HG03571 (cell line): ENCODE measurements around the gene STRN4.
"Not testable (repeated sequence)": the region's sequence is repeated elsewhere in the genome, so short reads cannot be mapped to it uniquely, and the experiment has no call there.

Experiments used
- ATAC-seq: cut with Tn5 transposase; IDR thresholded peaks from one replicate; pipeline ENCODE4 v1.9.1; 2021; ENCODE audit not compliant: unreplicated experiment

STRN4 gene

DNA sequence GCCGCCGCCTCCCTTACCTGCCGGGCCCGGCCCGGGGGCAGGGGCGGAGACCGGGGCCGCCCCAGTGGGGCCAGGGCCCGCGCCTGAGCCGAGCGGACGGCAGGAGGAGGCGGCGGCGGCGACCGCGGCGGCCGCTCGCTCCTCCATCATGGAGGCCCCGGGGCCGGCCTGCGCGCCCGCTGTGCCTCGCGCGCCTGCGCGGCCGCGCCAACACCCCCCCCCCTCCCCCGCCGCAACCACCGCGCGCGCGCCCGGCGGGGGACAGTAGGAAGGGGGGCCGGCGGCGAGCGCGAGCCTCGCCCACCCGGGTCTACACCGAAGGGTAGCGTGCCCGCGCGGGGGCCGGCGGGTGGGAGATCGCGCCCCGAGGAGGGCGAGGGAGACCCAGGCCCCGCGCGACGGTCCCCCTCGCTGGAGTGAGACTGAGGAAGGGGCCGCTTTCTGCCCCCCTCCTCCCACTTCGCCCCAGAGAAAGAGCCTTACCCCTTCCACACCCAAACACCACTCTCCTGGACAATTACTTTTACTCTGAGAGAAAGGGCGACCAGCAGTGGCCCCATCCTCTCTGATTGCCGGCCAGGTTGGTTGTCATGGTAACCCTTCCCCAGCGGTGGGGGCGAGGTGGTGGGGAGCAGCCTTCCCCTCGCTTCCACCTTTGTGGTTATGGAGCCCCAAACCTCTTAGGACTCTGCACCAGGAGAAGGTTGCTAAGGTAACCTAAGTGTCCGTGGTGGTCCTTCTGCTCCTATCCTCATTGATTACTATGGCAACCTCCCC lies at the start of gene STRN4:
STRN4 (minus strand) TSS at position 170 of the 777 bp plus-strand sequence; CDS start at position 150, 20 bp downstream.
- ATAC-seq: no peak

DNA sequence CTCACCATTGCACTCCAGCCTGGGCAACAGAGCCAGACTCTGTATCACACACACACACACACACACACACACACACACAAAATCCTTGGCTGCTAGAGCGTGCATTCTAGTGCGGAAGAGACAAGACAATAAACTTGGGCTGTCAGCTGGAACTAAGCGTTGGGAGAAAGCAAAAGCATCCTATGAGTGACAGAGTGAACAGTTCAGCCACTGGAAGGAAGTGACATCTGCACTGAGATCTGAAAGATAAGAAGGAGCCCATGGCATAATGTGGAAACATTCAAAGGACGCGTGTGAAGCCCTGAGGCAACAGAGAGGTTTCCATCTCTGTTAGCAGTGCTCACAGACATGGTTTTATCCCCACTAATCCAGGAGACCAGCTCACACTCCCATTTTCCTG lies 45.7 kb upstream of the STRN4 start:
- ATAC-seq: no peak

- ATAC-seq: no peak
These were observed 43.1 kb upstream of the STRN4 start for GRCh38 chr19:46789371-46789770.

DNA sequence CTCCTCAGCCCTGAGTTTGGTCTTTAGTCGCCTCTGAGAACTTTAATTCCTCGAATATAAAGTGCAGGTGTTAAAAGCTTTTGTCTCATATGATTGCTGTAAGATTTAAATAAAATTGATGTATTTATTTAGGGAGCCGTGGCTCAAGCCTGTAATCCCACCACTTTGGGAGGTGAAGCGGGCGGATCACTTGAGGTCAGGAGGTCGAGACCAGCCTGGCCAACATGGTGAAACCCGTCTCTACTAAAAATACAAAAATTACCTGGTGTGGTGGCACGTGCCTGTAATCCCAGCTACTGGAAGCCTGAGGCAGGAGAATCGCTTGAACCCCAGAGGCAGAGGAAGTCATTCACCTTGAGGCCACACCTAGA lies 42.7 kb upstream of the STRN4 start:
- no peak for ATAC-seq

- peak; percentile 61 for ATAC-seq
These were observed 42.2 kb upstream of the STRN4 start, which contains the start of gene SLC1A5 for GRCh38 chr19:46788262-46788967. TSS of gene SLC1A5 (minus strand) at chr19:46788594. CDS start at chr19:46787965, 629 bp downstream.

DNA sequence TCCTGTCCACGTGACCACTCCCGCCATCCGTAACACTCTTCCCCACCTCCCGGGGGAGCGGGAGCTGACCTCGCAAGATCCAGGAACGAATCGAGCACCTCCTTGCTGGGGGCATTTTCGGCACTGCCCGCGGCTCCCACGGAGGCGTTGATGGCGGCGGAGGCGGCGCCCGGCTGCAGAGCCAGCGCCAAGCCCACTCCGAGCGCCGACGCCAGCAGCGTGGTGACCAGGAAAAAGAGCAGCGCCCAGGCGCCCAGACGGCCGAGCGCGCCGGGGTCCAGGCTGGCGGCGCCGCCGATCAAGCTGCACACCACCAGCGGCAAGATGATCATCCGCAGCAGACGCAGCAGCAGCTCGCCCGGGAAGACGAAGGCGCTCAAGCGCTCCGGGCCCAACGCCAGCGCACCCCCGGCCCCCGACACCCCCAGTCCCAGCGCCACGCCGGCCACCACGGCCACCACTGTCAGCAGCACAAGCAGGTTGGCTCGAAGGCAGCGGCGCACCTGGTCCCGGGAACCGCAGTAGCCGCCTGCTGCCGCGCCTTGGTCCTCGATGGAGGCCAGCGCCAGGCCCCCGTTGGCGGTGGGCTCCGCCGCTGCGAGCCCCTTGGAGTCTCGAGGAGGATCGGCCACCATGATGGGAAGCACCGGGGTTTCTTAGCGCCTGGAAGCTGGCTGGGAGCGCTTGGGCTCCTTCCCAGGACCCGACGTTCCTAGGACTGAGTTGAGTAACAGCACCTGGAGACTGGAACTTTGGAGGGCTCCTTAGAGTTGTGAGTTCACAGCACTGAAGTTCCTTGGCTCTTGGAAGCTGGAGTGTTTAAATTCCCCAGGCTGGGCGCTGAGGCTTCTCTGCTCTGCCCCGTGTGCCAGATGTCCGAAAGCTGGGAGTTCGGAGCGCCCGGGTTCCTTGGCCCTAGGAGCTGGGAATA lies 41.3 kb upstream of the STRN4 start:
- no peak for ATAC-seq

GRCh38 chr19:46787040-46787330 lies 40.7 kb upstream of the STRN4 start:
- ATAC-seq: no peak

- peak; percentile 20 for ATAC-seq
These were observed 40.2 kb upstream of the STRN4 start for GRCh38 chr19:46786236-46787039.

DNA sequence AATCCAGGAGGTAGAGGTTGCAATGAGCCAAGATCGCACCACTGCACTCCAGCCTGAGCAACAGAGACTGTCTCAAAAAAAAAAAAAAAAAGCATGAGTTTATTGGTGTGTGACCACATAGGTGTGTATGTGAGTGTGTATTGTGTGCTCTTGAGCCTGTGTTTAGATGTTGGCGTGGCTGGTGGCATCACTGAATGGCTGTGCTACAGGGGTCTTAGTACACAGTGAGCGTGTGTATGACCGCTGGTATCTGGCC lies 39.7 kb upstream of the STRN4 start:
- no peak for ATAC-seq

GRCh38 chr19:46785054-46785979 lies 39.1 kb upstream of the STRN4 start:
- no peak for ATAC-seq

- ATAC-seq: no peak
These were observed 38.2 kb upstream of the STRN4 start for GRCh38 chr19:46784262-46785053.

GRCh38 chr19:46783670-46784069 lies 37.4 kb upstream of the STRN4 start:
- ATAC-seq: no peak

GRCh38 chr19:46782355-46783019 lies 36.2 kb upstream of the STRN4 start:
- ATAC-seq: no peak

DNA sequence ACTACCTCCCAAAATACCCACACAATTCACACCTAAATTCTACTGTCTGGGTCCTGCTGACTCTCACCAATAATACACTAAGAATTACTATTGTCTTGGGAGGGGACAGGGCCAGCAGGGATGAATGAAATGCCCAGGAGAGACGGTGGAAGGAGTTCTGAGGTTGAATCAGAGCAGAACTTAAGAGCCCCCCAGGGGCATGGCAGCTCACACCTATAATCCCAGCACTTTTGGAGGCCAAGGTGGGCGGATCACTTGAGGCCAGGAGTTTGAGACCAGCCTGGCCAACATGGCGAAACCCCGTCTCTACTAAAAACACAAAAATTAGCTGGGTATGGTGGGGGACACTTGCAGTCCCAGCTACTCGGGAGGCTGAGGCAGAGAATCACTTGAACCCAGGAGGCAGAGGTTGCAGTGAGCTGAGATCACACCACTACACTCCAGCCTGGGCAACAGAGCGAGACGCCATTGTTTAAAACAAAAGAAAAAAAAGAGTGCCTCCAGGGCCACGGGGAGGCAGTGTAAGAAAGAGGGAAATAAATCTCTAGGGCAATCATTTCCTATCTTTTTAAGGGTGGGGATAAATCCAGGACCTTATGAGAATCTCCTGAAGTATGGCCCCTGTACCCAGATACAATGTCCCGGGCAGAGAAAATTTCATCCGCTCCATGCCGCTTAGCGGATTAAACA lies 31.9 kb upstream of the STRN4 start:
- ATAC-seq: not testable (repeated sequence)

GRCh38 chr19:46776927-46777911 lies 31.0 kb upstream of the STRN4 start:
- ATAC-seq: no peak

GRCh38 chr19:46775642-46776258 lies 29.5 kb upstream of the STRN4 start:
- ATAC-seq: no peak
